ENCODE measurements around the gene MAN1A1. TPM values are rescaled to one million over a fixed set of nuclear protein-coding genes. Genes with fewer than 3 reads are reported as not detected.

MAN1A1 gene
- total RNA-seq: 100 to 1,000 TPM in 3 of 4 donors, 10 to 100 TPM in 1; 71.7 to 170 (median 128) TPM

DNA sequence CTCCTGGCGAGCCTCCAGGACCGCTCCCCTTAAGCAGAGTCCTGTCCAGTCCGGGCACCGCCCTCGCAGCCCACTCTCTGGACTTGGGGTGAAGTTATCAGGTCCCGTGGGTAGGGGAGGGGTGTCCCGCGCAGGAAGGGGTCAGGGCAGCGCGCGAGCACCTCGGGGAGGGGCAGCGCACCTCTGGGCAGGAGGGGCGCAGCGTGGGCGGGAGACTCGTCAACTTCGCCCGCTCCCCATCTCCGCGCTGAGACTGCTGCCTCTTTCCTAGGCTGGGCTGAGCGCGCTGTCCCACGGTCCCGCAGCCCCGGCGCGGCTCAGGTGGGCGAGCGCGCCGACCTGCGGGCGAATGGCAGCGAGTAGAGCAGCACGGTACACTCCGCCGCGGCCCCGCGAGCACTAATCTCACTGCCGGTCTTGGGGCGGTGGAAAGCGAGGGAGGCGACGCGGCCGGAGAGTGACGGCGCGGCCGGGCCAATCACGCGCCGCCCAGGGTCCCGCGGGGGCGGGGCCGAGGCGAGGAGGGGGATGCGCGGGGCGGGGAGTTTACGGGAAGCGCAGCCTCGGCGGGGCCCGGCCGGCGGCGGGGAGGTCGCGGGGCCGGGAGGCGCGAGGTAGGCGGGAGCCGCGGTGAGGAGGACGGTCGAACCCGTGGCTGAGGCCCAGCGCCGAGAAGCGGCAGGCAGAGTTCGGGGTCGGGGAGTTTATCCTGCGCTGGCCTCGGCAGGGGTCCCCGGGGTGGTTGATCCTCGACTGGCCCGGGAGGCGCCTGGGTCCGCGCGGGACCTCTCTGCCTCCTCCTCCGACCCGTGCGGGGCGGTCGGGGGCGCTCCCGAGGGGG, at the start of gene MAN1A1:
Gene MAN1A1 (minus strand): TSS at position 401 of the 841 bp plus-strand sequence. CDS start 696 bp downstream, outside the sequence.
- Histone ChIP-seq H3K9me3 (no peaks in the 10 kb centered on the region), H3K36me3 (no peaks in the 10 kb centered on the region), H3K27ac (peak within 1 kb of the TSS; percentile 69 to 96 (median 93)), H3K4me1 (peaks cover 15 to 30% of the 10 kb centered on the region in 2 donors), H3K27me3 (no peaks in the 10 kb centered on the region), H3K4me3 (replicated peaks in 1 of 3) (peak within 1 kb of the TSS; percentile 63 to 95 (median 95))
- TF ChIP-seq POLR2A (IDR thresholded peaks at IDR 0.05): peak; percentile 83 to 99
- TF ChIP-seq, protein P1, sequence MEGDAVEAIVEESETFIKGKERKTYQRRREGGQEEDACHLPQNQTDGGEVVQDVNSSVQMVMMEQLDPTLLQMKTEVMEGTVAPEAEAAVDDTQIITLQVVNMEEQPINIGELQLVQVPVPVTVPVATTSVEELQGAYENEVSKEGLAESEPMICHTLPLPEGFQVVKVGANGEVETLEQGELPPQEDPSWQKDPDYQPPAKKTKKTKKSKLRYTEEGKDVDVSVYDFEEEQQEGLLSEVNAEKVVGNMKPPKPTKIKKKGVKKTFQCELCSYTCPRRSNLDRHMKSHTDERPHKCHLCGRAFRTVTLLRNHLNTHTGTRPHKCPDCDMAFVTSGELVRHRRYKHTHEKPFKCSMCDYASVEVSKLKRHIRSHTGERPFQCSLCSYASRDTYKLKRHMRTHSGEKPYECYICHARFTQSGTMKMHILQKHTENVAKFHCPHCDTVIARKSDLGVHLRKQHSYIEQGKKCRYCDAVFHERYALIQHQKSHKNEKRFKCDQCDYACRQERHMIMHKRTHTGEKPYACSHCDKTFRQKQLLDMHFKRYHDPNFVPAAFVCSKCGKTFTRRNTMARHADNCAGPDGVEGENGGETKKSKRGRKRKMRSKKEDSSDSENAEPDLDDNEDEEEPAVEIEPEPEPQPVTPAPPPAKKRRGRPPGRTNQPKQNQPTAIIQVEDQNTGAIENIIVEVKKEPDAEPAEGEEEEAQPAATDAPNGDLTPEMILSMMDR (IDR thresholded peaks at IDR 0.05): peak in 1 of 6 experiments; percentile 3
- peak; percentile 89 to 90 for DNase-seq
- WGBS, 2 donors: 0% methylated on average over 19 to 20 of the region's 103 CpGs
- intact Hi-C loops (cut with DNase I): loop anchor here (5.0 kb wide), 1 partner anchor 202 kb away; no protein-coding TSS in a partner anchor

DNA sequence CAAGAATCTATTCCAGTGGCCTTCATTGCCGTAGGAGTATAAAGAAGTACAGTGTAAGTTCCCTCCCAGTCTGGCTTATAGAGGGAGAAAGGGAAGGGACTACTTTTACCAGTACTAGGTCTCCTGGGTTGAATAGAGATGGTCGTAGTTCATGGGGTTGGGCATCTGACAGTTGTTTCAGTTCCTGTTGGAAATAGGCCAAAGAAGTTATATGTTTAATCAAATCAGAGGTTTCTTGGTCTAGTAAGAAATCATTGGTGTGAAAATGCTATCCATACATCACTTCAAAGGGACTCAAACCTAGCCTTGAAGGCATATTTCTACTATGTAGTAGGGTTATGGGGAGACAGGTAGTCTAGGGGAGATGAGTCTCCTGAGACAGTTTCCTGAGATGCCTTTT, 45.6 kb upstream of the MAN1A1 start:
- intact Hi-C loops (cut with DNase I): no loop called here
- H3K9me3 ChIP-seq: no peaks in the 10 kb centered on the region
- H3K36me3 ChIP-seq: no peaks in the 10 kb centered on the region

DNA sequence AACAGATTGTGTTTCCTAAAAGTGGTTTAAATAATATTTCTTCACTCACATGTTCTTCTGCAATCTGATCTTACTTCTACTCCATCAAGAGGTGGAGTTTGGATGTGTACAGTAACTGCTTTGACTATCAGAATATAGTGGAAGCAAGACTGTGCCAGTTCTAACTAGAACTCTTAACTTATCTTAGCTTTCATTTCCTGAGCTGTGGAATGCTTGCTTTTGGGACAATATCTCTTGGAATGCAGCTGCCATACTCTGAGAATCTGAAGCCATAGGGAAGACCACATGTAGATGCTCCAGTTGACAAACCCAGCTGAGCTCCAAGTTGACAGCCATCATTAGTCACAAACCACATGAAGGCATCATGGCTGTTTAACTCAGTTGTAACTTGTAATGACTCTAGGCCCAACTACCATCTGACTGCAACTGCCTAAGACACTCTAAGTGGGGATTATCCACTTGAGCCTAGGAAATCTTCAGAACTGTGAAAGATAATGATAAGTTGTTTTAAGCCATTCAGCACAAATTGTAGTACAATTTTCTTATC, 40.8 kb upstream of the MAN1A1 start:
- intact Hi-C loops (cut with DNase I): no loop called here
- no peaks in the 10 kb centered on the region for H3K27me3 ChIP-seq
- TF ChIP-seq, protein P1 (IDR thresholded peaks at IDR 0.05): no peak
- no peak for TF ChIP-seq POLR2A (IDR thresholded peaks at IDR 0.05)
- no peaks in the 10 kb centered on the region for H3K36me3 ChIP-seq
- H3K4me1 ChIP-seq: no peaks in the 10 kb centered on the region
- H3K4me3 ChIP-seq (replicated peaks in 1 of 3): no peak overlapping the region
- DNase-seq: no peak
- H3K27ac ChIP-seq: no peak overlapping the region
- H3K9me3 ChIP-seq: no peaks in the 10 kb centered on the region

More for the DNA sequence above, 45.6 kb upstream of the MAN1A1 start:
- Histone ChIP-seq H3K27ac (no peak overlapping the region), H3K4me1 (no peaks in the 10 kb centered on the region), H3K27me3 (no peaks in the 10 kb centered on the region), H3K4me3 (replicated peaks in 1 of 3) (no peak overlapping the region)
- no peak for DNase-seq
- WGBS, 2 donors: 85 to 86% methylated on average over 2 of the region's 2 CpGs
- TF ChIP-seq POLR2A (IDR thresholded peaks at IDR 0.05): no peak
- TF ChIP-seq, protein P1 (IDR thresholded peaks at IDR 0.05): no peak

DNA sequence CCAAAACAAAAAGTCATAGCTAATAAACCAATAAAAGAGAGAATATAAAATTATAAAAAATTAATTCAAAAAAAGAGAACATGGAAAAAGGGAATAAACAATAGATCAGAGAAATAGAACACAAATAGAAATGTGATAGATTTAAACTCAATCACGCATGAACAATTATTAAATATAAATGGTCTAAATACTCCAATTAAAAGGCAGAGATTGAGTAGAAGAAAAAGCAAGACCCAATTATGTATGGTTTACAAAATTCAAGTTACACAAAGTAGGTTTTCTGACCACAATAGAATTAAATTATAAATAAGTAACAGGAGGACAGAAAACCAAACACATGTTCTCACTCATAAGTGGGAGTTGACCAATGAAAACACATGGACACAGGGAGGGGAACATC, 36.4 kb upstream of the MAN1A1 start:
- DNase-seq: no peak
- Histone ChIP-seq H3K36me3 (no peaks in the 10 kb centered on the region), H3K9me3 (no peaks in the 10 kb centered on the region), H3K4me1 (no peaks in the 10 kb centered on the region), H3K4me3 (replicated peaks in 1 of 3) (no peak overlapping the region), H3K27me3 (no peaks in the 10 kb centered on the region), H3K27ac (no peak overlapping the region)
- 96 to 100% methylated on average over 1 of the region's 1 CpG for WGBS, 2 donors
- TF ChIP-seq, protein P1 (IDR thresholded peaks at IDR 0.05): no peak
- no peak for TF ChIP-seq POLR2A (IDR thresholded peaks at IDR 0.05)
- intact Hi-C loops (cut with DNase I): no loop called here

DNA sequence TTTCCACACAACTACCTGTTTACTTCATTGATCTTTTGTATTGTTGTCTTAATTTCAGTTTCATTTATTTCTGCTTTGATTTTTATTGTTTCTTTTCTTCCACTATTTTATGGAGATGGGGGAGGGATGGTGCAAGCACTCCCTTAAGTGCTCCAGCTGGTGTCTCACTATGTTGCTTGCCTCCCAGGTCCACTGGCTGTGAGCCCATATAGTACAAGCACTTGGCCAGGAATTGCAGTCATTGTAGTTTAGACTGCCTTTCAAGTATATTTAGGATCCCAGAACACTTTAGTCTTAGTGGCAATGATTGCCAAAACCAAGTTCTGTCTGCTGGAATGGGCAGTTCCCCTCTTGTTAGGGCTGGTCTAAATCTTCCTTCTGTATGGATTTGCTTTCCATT, 34.9 kb upstream of the MAN1A1 start:
- TF ChIP-seq, protein P1 (IDR thresholded peaks at IDR 0.05): no peak
- no peak for TF ChIP-seq POLR2A (IDR thresholded peaks at IDR 0.05)
- intact Hi-C loops (cut with DNase I): no loop called here
- Histone ChIP-seq H3K27ac (no peak overlapping the region), H3K4me1 (no peaks in the 10 kb centered on the region), H3K4me3 (replicated peaks in 1 of 3) (no peak overlapping the region), H3K27me3 (no peaks in the 10 kb centered on the region), H3K9me3 (no peaks in the 10 kb centered on the region), H3K36me3 (no peaks in the 10 kb centered on the region)
- DNase-seq: peak in 1 of 2 donors; percentile 9

Measured in thyroid gland (tissue), 4 donors.